Measurements from ENCODE around the gene SLC25A45.
A peak's percentile ranks its signal among the peaks of the same experiment; 100 is the strongest.

Gene SLC25A45

GRCh38 chr11:65389294-65389980 lies 7.0 kb upstream of the SLC25A45 start:
- H3K27ac ChIP-seq = no peak overlapping the region
- TF ChIP-seq CTCF (IDR thresholded peaks at IDR 0.05) = no peak
- no peak for TF ChIP-seq ZFX (IDR thresholded peaks at IDR 0.05; ENCODE audit: borderline replicate concordance)

GRCh38 chr11:65388731-65389130 lies 6.3 kb upstream of the SLC25A45 start:
- H3K27ac ChIP-seq = no peak overlapping the region
- TF ChIP-seq CTCF (IDR thresholded peaks at IDR 0.05) (no peak), ZFX (IDR thresholded peaks at IDR 0.05; ENCODE audit: borderline replicate concordance) (no peak)

GRCh38 chr11:65386307-65387140 lies 4.1 kb upstream of the SLC25A45 start, which contains the start of gene FRMD8:
FRMD8 (plus strand) TSS chr11:65386637; CDS start chr11:65387037, 400 bp downstream.
- TF ChIP-seq ZFX (IDR thresholded peaks at IDR 0.05; ENCODE audit: borderline replicate concordance) (no peak), CTCF (IDR thresholded peaks at IDR 0.05) (no peak)
- peak within 1 kb of the TSS; percentile 100 for H3K27ac ChIP-seq

GRCh38 chr11:65384301-65384889 lies 1.9 kb upstream of the SLC25A45 start:
- TF ChIP-seq CTCF (IDR thresholded peaks at IDR 0.05) (no peak), ZFX (IDR thresholded peaks at IDR 0.05; ENCODE audit: borderline replicate concordance) (no peak)
- H3K27ac ChIP-seq = peak overlapping the region; percentile 100

GRCh38 chr11:65383778-65384177 lies 1.3 kb upstream of the SLC25A45 start:
- peak overlapping the region; percentile 100 for H3K27ac ChIP-seq

GRCh38 chr11:65382804-65383368 lies 440 bp upstream of the SLC25A45 start:
- TF ChIP-seq CTCF (IDR thresholded peaks at IDR 0.05) (no peak), ZFX (IDR thresholded peaks at IDR 0.05; ENCODE audit: borderline replicate concordance) (no peak)
- H3K27ac ChIP-seq = peak overlapping the region; percentile 100

More at GRCh38 chr11:65383778-65384177, 1.3 kb upstream of the SLC25A45 start:
- TF ChIP-seq CTCF (IDR thresholded peaks at IDR 0.05) (no peak), ZFX (IDR thresholded peaks at IDR 0.05; ENCODE audit: borderline replicate concordance) (no peak)

Measured in 22Rv1 (cell line).